Inferior parietal cortex (tissue), 1 donor: ENCODE data around the gene SMIM10.
"Not testable (repeated sequence)": the region's sequence is repeated elsewhere in the genome, so short reads cannot be mapped to it uniquely, and the experiment has no call there.

Source experiments
- DNase-seq: peaks from one replicate; pipeline ENCODE4 v3.0.0-alpha.2; 2016; ENCODE audit errors: extremely low spot score

The SMIM10 gene

GRCh38 chrX:134990801-134991481 lies at the start of gene SMIM10:
Gene SMIM10, plus strand, starts transcription at chrX:134990991. Its CDS starts 105 bp downstream, at chrX:134991096.
- peak; percentile 7 for DNase-seq

DNA sequence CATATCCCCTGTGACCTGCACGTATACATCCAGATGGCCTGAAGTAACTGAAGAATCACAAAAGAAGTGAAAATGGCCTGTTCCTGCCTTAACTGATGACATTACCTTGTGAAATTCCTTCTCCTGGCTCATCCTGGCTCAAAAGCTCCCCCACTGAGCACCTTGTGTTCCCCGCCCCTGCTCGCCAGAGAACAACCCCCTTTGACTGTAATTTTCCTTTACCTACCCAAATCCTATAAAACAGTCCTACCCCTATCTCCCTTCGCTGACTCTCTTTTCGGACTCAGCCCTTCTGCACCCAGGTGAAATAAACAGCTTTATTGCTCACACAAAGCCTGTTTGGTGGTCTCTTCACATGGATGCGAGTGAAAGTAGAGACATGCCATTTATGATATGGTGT lies 44.4 kb upstream of the SMIM10 start:
- DNase-seq = not testable (repeated sequence)

GRCh38 chrX:134948333-134949241 lies 42.2 kb upstream of the SMIM10 start:
- DNase-seq = no peak

DNA sequence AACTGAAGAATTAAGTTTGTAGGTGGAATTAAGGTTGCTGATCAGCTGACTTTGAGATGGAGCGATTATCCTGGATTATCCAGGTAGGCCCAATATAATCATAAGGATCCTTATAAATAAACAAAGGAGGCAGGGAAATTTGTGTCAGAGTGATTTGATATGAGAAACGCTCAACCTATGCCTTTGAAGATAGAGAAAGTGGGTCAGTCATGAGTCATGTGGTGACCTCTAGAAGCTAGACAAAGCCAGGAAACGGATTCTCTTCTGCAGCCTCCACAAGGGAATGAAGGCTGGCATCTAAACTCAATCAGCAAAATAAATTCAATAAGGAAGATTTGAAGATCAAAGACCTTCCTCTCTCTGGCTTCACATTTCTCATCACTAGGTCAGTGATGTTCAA lies 41.5 kb upstream of the SMIM10 start:
- DNase-seq = no peak

DNA sequence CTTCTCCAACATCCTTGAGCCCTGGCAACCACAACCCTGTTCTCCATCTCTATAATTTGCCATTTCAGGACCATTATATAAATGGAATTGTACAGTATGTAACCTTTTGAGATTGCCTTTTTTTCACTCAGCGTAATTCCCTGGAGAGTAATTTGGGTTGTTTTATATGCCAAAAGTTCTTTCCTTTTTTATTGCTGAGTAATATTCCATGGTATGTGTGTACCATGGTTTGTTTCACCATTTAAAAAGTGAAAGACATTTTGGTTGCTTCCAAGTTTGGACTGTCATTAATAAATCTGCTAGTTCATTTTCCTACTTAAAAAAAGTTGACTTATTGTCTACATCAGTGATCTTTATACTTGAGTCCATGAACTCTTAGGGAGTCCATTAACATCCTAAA lies 33.0 kb upstream of the SMIM10 start:
- no peak for DNase-seq

- DNase-seq = not testable (repeated sequence)
Measured at GRCh38 chrX:134960366-134960765, 30.4 kb upstream of the SMIM10 start.

- DNase-seq = no peak
Measured at GRCh38 chrX:134963041-134963440, 27.8 kb upstream of the SMIM10 start.

DNA sequence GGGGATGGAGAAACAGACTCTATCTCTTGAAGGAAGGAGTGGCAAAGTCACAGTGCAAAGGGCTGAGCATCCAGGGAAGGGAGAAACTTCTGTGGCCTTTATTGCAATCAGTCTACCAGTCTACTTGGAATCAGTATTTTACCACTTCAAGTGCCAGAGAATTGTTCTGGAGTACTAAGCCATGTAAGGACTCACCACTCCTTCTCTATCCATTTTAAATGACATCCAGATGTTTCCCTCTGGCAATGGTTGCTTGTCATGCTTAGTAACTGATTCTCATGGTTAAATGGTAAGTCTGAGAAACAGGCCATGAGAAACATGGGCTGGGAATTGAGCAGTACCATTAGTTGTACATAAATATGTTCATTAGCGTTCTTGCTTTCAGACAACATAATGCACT lies 21.1 kb upstream of the SMIM10 start:
- DNase-seq = no peak

DNA sequence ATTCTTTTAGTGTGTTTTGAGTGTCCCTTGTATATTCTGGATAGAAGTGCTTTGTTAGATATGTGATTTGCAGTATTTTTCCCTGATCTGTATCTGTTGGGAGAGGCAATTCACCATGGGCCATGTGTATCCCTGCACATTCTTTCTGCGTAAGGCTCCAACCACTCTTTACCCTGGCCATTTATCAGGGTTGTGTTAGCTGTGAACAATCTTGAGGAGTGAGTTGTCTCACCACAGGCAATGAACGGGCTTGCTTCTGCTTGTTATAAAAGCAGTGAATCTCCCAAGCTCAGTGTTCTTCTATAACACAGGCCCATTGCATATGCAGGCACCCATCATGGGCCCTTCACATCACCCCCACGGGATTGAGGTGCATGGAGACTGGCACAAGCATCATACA lies 18.9 kb upstream of the SMIM10 start:
- no peak for DNase-seq

DNA sequence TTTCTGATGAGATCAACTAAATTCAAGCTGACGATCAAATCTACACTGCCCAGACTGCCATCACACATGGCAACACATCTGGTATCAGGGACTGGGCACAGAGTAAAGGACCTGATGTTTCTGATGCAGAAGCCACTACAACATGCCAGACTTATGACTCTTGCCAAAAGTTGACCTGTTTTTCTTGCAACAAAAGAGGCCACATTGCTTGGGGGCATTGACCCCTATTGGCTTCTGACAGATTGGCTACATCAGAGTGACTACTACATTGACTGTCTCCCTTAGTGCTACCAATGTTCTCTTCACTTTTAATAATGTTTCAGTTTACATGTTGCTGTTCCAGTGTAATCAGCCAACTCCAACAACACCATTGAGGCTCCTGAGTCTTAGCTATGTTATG lies 15.3 kb upstream of the SMIM10 start:
- DNase-seq = no peak

DNA sequence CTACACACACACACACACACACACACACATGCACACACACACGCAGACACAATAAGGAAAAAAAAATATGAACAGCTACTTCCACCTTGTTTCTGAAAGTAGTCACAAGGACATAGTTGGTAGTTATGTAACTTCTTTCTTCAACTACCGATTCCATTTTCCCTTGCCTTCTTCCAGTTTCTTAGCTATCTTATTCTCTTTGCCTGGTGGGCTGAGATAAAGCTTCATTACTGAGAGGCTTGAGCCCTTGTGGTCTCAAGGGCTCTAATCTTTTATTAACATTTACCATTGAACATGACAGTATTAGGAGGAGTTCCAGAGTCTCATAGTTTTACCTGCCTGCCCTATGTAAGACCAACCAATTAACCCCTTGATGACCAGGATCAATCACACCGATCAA lies 8.9 kb upstream of the SMIM10 start:
- no peak for DNase-seq

GRCh38 chrX:134982748-134983147 lies 8.0 kb upstream of the SMIM10 start:
- DNase-seq = no peak

GRCh38 chrX:134985479-134985878 lies 5.3 kb upstream of the SMIM10 start:
- no peak for DNase-seq

GRCh38 chrX:134990475-134990800 lies 353 bp upstream of the SMIM10 start:
- no peak for DNase-seq

- no peak for DNase-seq
Measured at GRCh38 chrX:134997646-134998045, 6.9 kb downstream of the SMIM10 start.

DNA sequence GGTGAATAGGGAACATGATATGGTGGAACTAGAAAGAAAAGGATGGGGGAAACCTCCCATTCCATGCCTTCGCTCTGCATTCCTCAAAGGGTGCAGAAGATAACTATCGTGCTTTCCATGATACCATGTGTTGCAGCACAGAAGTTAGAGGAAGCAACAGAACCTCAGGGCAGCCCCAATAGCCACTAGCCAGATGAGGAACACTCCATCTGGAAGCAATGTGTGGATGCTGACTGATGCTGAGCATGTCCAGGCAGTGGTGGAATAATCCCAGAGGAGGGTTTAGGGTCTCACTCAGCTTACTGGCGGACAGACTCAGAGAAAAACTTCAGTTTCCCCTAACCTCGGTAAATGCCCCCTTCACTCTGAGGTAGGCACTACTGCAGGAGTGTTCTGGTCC lies 7.5 kb downstream of the SMIM10 start:
- no peak for DNase-seq

GRCh38 chrX:134999469-134999868 lies 8.7 kb downstream of the SMIM10 start:
- peak; percentile 38 for DNase-seq

DNA sequence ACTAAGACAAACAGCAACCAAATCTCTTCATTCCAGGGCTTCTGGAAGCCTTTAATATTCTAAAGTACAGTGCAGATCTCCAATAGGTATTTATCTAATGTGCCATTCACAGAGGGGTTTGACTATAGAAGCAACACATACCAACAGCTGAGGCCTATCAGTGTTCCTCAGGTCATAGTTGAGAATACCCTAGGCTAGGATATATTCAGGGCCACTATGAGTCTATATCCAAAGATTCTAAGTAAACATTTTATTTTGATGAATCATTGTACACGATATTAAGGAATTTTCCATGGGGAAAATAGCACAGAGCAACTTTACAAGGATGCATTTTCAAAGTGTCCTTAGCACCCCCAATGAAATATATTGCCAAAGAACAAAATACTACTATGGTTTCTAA lies 9.7 kb downstream of the SMIM10 start:
- DNase-seq = no peak

GRCh38 chrX:135003876-135004623 lies 13.3 kb downstream of the SMIM10 start:
- DNase-seq = peak; percentile 87

DNA sequence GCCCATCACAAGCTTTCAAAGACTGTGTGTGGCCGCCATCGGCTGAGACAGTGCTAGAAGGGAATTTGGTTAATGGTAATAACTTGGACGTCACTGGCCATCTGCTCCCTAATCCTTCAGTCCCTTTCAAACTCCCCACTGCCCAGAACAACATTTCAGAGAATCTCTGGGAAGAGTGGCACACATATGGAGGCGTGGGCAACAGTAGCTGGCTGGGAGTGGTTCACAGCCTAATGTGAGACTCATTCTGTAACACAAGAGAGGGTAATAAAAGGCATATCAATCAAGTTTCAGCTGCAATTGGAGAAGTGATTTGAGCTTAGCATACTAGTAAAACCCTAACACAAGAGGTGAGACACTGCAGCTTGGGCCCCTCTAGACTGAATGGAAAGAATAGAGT lies 15.4 kb downstream of the SMIM10 start:
- no peak for DNase-seq

DNA sequence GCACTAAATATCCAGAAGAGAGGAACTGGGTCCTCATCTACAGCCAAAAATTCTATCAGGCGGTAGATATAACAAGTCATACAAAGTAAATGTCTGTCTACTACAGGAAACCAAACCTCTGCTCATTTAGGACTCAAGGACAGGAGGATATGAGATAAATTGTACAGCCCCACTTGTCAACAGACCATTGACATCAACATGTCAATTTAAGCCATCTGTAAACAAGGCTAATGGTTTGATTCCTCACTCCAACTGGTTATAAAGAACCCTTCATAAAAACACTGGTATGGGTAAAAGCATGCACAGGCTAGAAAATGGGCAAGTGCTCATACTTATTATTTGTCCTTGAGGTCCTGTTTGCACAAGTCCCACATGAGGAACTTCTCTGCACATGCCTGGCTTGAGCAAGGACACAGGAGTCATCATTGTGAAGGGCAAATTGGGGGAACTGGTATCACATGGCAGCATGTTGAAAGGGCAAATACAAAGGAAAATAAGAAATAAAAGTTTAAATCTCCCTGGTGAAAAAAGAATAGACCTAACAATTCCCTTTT lies 18.3 kb downstream of the SMIM10 start:
- no peak for DNase-seq

GRCh38 chrX:135009838-135010237 lies 19.0 kb downstream of the SMIM10 start:
- DNase-seq = no peak
